Endothelial cell (in vitro differentiated cells): Measurements from ENCODE around the gene SGSM1. TPM values are rescaled to one million over a fixed set of nuclear protein-coding genes. Genes with fewer than 3 reads are reported as not detected.

Source experiments
- DNase-seq: peaks from one replicate; pipeline ENCODE4 v3.0.0; 2021; ENCODE audit warnings: low spot score
- H3K27ac Mint-ChIP-seq: one replicate; pipeline ENCODE4 v1.8.0; 2021; ENCODE audit warnings: mixed read lengths, inconsistent platforms; ENCODE audit not compliant: unreplicated experiment
- H3K27me3 Mint-ChIP-seq: one replicate; pipeline ENCODE4 v1.8.0; 2021; ENCODE audit warnings: mild to moderate bottlenecking, moderate library complexity, mixed read lengths, inconsistent platforms; ENCODE audit not compliant: unreplicated experiment
- H3K36me3 Mint-ChIP-seq: one replicate; pipeline ENCODE4 v1.8.0; 2021; ENCODE audit warnings: mild to moderate bottlenecking, low read depth, mixed read lengths, inconsistent platforms; ENCODE audit not compliant: unreplicated experiment
- H3K4me1 Mint-ChIP-seq: one replicate; pipeline ENCODE4 v1.8.0; 2021; ENCODE audit warnings: mild to moderate bottlenecking, mixed read lengths, inconsistent platforms; ENCODE audit not compliant: unreplicated experiment
- H3K4me3 Mint-ChIP-seq: one replicate; pipeline ENCODE4 v1.8.0; 2021; ENCODE audit warnings: mild to moderate bottlenecking, mixed read lengths, inconsistent platforms; ENCODE audit not compliant: unreplicated experiment
- H3K9me3 Mint-ChIP-seq: one replicate; pipeline ENCODE4 v1.8.0; 2021; ENCODE audit warnings: mixed read lengths, inconsistent platforms; ENCODE audit not compliant: unreplicated experiment
- CTCF ChIP-seq: fragments of 200-600 bp; sonication (generic); IDR thresholded peaks from one replicate; pipeline ENCODE4 v1.5.0; 2021; ENCODE audit warnings: antibody characterized with exemption; ENCODE audit not compliant: unreplicated experiment
- total RNA-seq: library from RNA; stranded (reverse); fragmentation: NEBNext Ultra II Directional; extraction: Animal tissue kit (Norgen Biotek cat#: 25700); gene quantifications from one replicate; pipeline ENCODE4 v1.2.1, GENCODE V29; 2021; ENCODE audit not compliant: unreplicated experiment

The SGSM1 gene
- total RNA-seq, 1 donor from 2014 or later, result 2.4 TPM

- no peak overlapping the region for H3K4me3 Mint-ChIP-seq
- DNase-seq, result no peak
- no peaks in the 10 kb centered on the region for H3K36me3 Mint-ChIP-seq
- no peak overlapping the region for H3K27ac Mint-ChIP-seq
- peaks cover 4% of the 10 kb centered on the region for H3K4me1 Mint-ChIP-seq
- TF ChIP-seq CTCF, result no peak
- H3K27me3 Mint-ChIP-seq, result no peaks in the 10 kb centered on the region
- no peaks in the 10 kb centered on the region for H3K9me3 Mint-ChIP-seq
These were observed 43.9 kb upstream of the SGSM1 start for GRCh38 chr22:24761888-24762675.

GRCh38 chr22:24763872-24764485, 42.0 kb upstream of the SGSM1 start:
- no peaks in the 10 kb centered on the region for H3K9me3 Mint-ChIP-seq
- H3K27me3 Mint-ChIP-seq, result no peaks in the 10 kb centered on the region
- peaks cover 4% of the 10 kb centered on the region for H3K4me1 Mint-ChIP-seq
- H3K4me3 Mint-ChIP-seq, result no peak overlapping the region
- no peak overlapping the region for H3K27ac Mint-ChIP-seq
- no peak for TF ChIP-seq CTCF
- no peaks in the 10 kb centered on the region for H3K36me3 Mint-ChIP-seq
- DNase-seq, result no peak

GRCh38 chr22:24765166-24765565, 40.8 kb upstream of the SGSM1 start:
- H3K27me3 Mint-ChIP-seq, result no peaks in the 10 kb centered on the region
- H3K27ac Mint-ChIP-seq, result no peak overlapping the region
- no peak for TF ChIP-seq CTCF

GRCh38 chr22:24768537-24769374, 37.3 kb upstream of the SGSM1 start:
- no peaks in the 10 kb centered on the region for H3K9me3 Mint-ChIP-seq
- peak; percentile 62 for DNase-seq
- TF ChIP-seq CTCF, result peak; percentile 25
- peaks cover 7% of the 10 kb centered on the region for H3K4me1 Mint-ChIP-seq
- H3K36me3 Mint-ChIP-seq, result no peaks in the 10 kb centered on the region
- no peak overlapping the region for H3K4me3 Mint-ChIP-seq
- H3K27ac Mint-ChIP-seq, result no peak overlapping the region
- no peaks in the 10 kb centered on the region for H3K27me3 Mint-ChIP-seq

More at GRCh38 chr22:24765166-24765565, 40.8 kb upstream of the SGSM1 start:
- no peak overlapping the region for H3K4me3 Mint-ChIP-seq
- no peaks in the 10 kb centered on the region for H3K9me3 Mint-ChIP-seq
- H3K36me3 Mint-ChIP-seq, result no peaks in the 10 kb centered on the region
- no peak for DNase-seq
- H3K4me1 Mint-ChIP-seq, result peaks cover 4% of the 10 kb centered on the region
